PC-3 (cell line): ENCODE data around the gene SIPA1L3. TPM values are rescaled to one million over a fixed set of nuclear protein-coding genes. Genes with fewer than 3 reads are reported as not detected.

Source experiments
- ATAC-seq: fragments of 200-7000 bp; cut with Tn5 transposase; 2 replicates; pipeline ENCODE4 v1.9.1; 2020; ENCODE audit warnings: mild to moderate bottlenecking, moderate library complexity
- BruUV-seq: library from RNA; stranded (reverse); fragments of 400-500 nt; replicated peaks from 2 replicates; lab custom pipeline; 2021; lab: Mats Ljungman, UMichigan
- CTCF ChIA-PET: fragments of 300-600 bp; sonication (Branson Sonifier 250); formaldehyde crosslinking; loops from one replicate; lab custom pipeline; 2022; ENCODE audit warnings: antibody characterized with exemption; lab: Charles Lee
- POLR2A ChIA-PET: fragments of 300-600 bp; sonication (Branson Sonifier 250); formaldehyde crosslinking; loops from one replicate; lab custom pipeline; 2022; ENCODE audit warnings: antibody characterized with exemption; ENCODE audit not compliant: unreplicated experiment; lab: Charles Lee
- DNase-seq: peaks from one replicate; pipeline ENCODE4 v3.0.0-alpha.2; 2015
- H2AFZ ChIP-seq: fragments of 300-600 bp; sonication (generic); 2 replicates; pipeline ENCODE4 v1.6.0; 2016; ENCODE audit warnings: antibody characterized with exemption, low read length
- H3F3A ChIP-seq: fragments of 300-600 bp; sonication (generic); one replicate; pipeline ENCODE4 v1.6.0; 2017; ENCODE audit warnings: antibody characterized with exemption, low read length, control low read depth, mild to moderate bottlenecking; ENCODE audit not compliant: unreplicated experiment
- H3K27ac ChIP-seq: fragments of 300-600 bp; sonication (generic); 2 replicates; pipeline ENCODE4 v1.5.1; 2016; ENCODE audit warnings: mild to moderate bottlenecking, low read length
- H3K27me3 ChIP-seq: fragments of 300-600 bp; sonication (generic); 2 replicates; pipeline ENCODE4 v1.6.1; 2016; ENCODE audit warnings: low read length, mixed read lengths
- H3K36me3 ChIP-seq: fragments of 300-600 bp; sonication (generic); 2 replicates; pipeline ENCODE4 v1.6.1; 2016; ENCODE audit warnings: low read depth, mixed run types, low read length, mixed read lengths
- H3K4me1 ChIP-seq: fragments of 300-600 bp; sonication (generic); 2 replicates; pipeline ENCODE4 v1.5.1; 2016; ENCODE audit warnings: low read length; ENCODE audit not compliant: insufficient read depth
- H3K4me2 ChIP-seq: fragments of 300-600 bp; sonication (generic); 2 replicates; pipeline ENCODE4 v1.6.0; 2016; ENCODE audit warnings: low read length
- H3K4me3 ChIP-seq: fragments of 300-600 bp; sonication (generic); 2 replicates; pipeline ENCODE4 v1.5.1; 2016; ENCODE audit warnings: mild to moderate bottlenecking, low read length, mixed read lengths
- H3K79me2 ChIP-seq: fragments of 300-600 bp; sonication (generic); 2 replicates; pipeline ENCODE4 v1.6.1; 2017; ENCODE audit warnings: low read length, mixed read lengths
- H3K9ac ChIP-seq: fragments of 300-600 bp; sonication (generic); 2 replicates; pipeline ENCODE4 v1.6.0; 2016; ENCODE audit warnings: mild to moderate bottlenecking, low read length
- H3K9me2 ChIP-seq: fragments of 300-600 bp; sonication (generic); replicated peaks from 2 replicates; pipeline ENCODE4 v1.6.1; 2016; ENCODE audit warnings: mixed run types, low read length, mixed read lengths
- H3K9me3 ChIP-seq: fragments of 300-600 bp; sonication (generic); 2 replicates; pipeline ENCODE4 v1.6.1; 2016; ENCODE audit warnings: low read length, mixed read lengths
- H4K20me1 ChIP-seq: fragments of 300-600 bp; sonication (generic); 2 replicates; pipeline ENCODE4 v1.6.1; 2016; ENCODE audit warnings: low read length, mixed read lengths
- EZH2 ChIP-seq: fragments of 300-600 bp; sonication (generic); IDR thresholded peaks from one replicate; pipeline ENCODE4 v1.6.1; 2017; ENCODE audit warnings: antibody characterized with exemption, mild to moderate bottlenecking, low read length; ENCODE audit not compliant: unreplicated experiment
- EZH2phosphoT487 ChIP-seq: fragments of 300-600 bp; sonication (generic); IDR thresholded peaks from 2 replicates; pipeline ENCODE4 v1.6.1; 2018; ENCODE audit warnings: mild to moderate bottlenecking, antibody characterized with exemption, low read length, borderline replicate concordance
- intact Hi-C: fragments of 100-400 bp; cut with micrococcal nuclease; formaldehyde crosslinking; loops from 2 replicates; pipeline ENCODE4 v1.9.0; 2023
- total RNA-seq: library from RNA; depleted of rRNA; stranded (reverse); fragments of >200 nt; gene quantifications from 2 replicates; pipeline ENCODE4 v1.2.3, GENCODE V29; 2014
- TF ChIP-seq, protein P1 (sequence below): fragments of 300-600 bp; sonication (generic); conservative IDR thresholded peaks from 2 replicates; pipeline ENCODE4 v1.5.1; 2017; ENCODE audit warnings: antibody characterized with exemption, low read depth, mild to moderate bottlenecking, low read length

The SIPA1L3 gene
- total RNA-seq, 1 experiment from 2014 or later = 38.7 TPM

- Histone ChIP-seq H3K4me2 (no peak overlapping the region), H2AFZ (no peak overlapping the region), H3F3A (no peaks in the 10 kb centered on the region), H3K9ac (no peak overlapping the region), H3K27ac (no peak overlapping the region), H3K36me3 (peaks cover 5% of the 10 kb centered on the region; the same call in 1 of the 2 replicates), H3K4me1 (peaks cover under 1% of the 10 kb centered on the region; the same call in 1 of the 2 replicates), H4K20me1 (no peaks in the 10 kb centered on the region), H3K9me3 (peaks cover 4% of the 10 kb centered on the region; the same call in 1 of the 2 replicates), H3K9me2 (no peaks in the 10 kb centered on the region), H3K4me3 (no peak overlapping the region), H3K79me2 (peaks cover 28% of the 10 kb centered on the region), H3K27me3 (no peaks in the 10 kb centered on the region)
- intact Hi-C loops = no loop called here
- TF ChIP-seq EZH2phosphoT487 (no peak), EZH2 (no peak)
- TF ChIP-seq, protein P1, sequence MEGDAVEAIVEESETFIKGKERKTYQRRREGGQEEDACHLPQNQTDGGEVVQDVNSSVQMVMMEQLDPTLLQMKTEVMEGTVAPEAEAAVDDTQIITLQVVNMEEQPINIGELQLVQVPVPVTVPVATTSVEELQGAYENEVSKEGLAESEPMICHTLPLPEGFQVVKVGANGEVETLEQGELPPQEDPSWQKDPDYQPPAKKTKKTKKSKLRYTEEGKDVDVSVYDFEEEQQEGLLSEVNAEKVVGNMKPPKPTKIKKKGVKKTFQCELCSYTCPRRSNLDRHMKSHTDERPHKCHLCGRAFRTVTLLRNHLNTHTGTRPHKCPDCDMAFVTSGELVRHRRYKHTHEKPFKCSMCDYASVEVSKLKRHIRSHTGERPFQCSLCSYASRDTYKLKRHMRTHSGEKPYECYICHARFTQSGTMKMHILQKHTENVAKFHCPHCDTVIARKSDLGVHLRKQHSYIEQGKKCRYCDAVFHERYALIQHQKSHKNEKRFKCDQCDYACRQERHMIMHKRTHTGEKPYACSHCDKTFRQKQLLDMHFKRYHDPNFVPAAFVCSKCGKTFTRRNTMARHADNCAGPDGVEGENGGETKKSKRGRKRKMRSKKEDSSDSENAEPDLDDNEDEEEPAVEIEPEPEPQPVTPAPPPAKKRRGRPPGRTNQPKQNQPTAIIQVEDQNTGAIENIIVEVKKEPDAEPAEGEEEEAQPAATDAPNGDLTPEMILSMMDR = no peak
- ATAC-seq (no peak), DNase-seq (no peak)
- ChIA-PET POLR2A (interaction anchor here (0.6 kb wide), 1 partner anchor 129 kb away, joined by 4 read pairs; no protein-coding TSS in a partner anchor), CTCF (no interaction called here)
- no TSS peak for BruUV-seq
Observed at GRCh38 chr19:38045554-38046253, 138.7 kb downstream of the SIPA1L3 start.

GRCh38 chr19:38046254-38047048 is 139.4 kb downstream of the SIPA1L3 start:
- no peak for ATAC-seq
- ChIA-PET CTCF (no interaction called here), POLR2A (interaction anchor here (0.6 kb wide), 1 partner anchor 129 kb away, joined by 4 read pairs; no protein-coding TSS in a partner anchor)
- Histone ChIP-seq H3K79me2 (peaks cover 33% of the 10 kb centered on the region), H3K27ac (no peak overlapping the region), H3K4me1 (no peaks in the 10 kb centered on the region), H3K36me3 (peaks cover 5% of the 10 kb centered on the region; the same call in 1 of the 2 replicates), H3K4me2 (no peak overlapping the region), H4K20me1 (no peaks in the 10 kb centered on the region), H3F3A (no peaks in the 10 kb centered on the region), H2AFZ (no peak overlapping the region), H3K4me3 (no peak overlapping the region), H3K27me3 (no peaks in the 10 kb centered on the region), H3K9me3 (peaks cover 4% of the 10 kb centered on the region; the same call in 1 of the 2 replicates), H3K9ac (no peak overlapping the region), H3K9me2 (no peaks in the 10 kb centered on the region)
- no peak for DNase-seq
- intact Hi-C loops = no loop called here
- no TSS peak for BruUV-seq
- TF ChIP-seq EZH2 = no peak
- TF ChIP-seq EZH2phosphoT487 = no peak
- TF ChIP-seq, protein P1 = no peak
